Measurements from ENCODE around the gene EDDM3A.

- TF ChIP-seq POLR2A (IDR thresholded peaks at IDR 0.05; ENCODE audit: low read depth, low read length) (no peak), GABPA (IDR thresholded peaks at IDR 0.05; ENCODE audit: low read depth) (no peak), ESRRA (IDR thresholded peaks at IDR 0.05; ENCODE audit: low read length) (no peak), CTCF (IDR thresholded peaks at IDR 0.05 in 2 of 3, conservative IDR thresholded peaks at IDR 0.05 in 1 of 3; ENCODE audit: control insufficient read depth in 2 of 3, extremely low read depth in 1 of 3, insufficient read depth in 1 of 3, low read depth in 3 of 3, low read length in 3 of 3) (no peak), KDM1A (IDR thresholded peaks at IDR 0.05; ENCODE audit: borderline replicate concordance) (no peak), CBFB (IDR thresholded peaks at IDR 0.05; ENCODE audit: low read depth) (no peak), ELK1 (IDR thresholded peaks at IDR 0.05; ENCODE audit: low read depth, low read length) (no peak)
Measured at GRCh38 chr14:20714593-20715250, 31.0 kb upstream of the EDDM3A start.

All from GM12878 (cell line).